ENCODE measurements around the gene FIGLA.

- TF ChIP-seq CTCF (IDR thresholded peaks at IDR 0.05) (no peak), POLR2A (IDR thresholded peaks at IDR 0.05) (no peak)
Measured at GRCh38 chr2:70828115-70828514, 37.7 kb upstream of the FIGLA start.
